Endothelial cell (in vitro differentiated cells): ENCODE measurements around the gene NKAPD1. TPM values are rescaled to one million over a fixed set of nuclear protein-coding genes. Genes with fewer than 3 reads are reported as not detected.
A peak's percentile ranks its signal among the peaks of the same experiment; 100 is the strongest.

Source experiments
- DNase-seq: peaks from one replicate; pipeline ENCODE4 v3.0.0; 2021; ENCODE audit warnings: low spot score
- H3K27ac Mint-ChIP-seq: one replicate; pipeline ENCODE4 v1.8.0; 2021; ENCODE audit warnings: mixed read lengths, inconsistent platforms; ENCODE audit not compliant: unreplicated experiment
- H3K27me3 Mint-ChIP-seq: one replicate; pipeline ENCODE4 v1.8.0; 2021; ENCODE audit warnings: mild to moderate bottlenecking, moderate library complexity, mixed read lengths, inconsistent platforms; ENCODE audit not compliant: unreplicated experiment
- H3K36me3 Mint-ChIP-seq: one replicate; pipeline ENCODE4 v1.8.0; 2021; ENCODE audit warnings: mild to moderate bottlenecking, low read depth, mixed read lengths, inconsistent platforms; ENCODE audit not compliant: unreplicated experiment
- H3K4me1 Mint-ChIP-seq: one replicate; pipeline ENCODE4 v1.8.0; 2021; ENCODE audit warnings: mild to moderate bottlenecking, mixed read lengths, inconsistent platforms; ENCODE audit not compliant: unreplicated experiment
- H3K4me3 Mint-ChIP-seq: one replicate; pipeline ENCODE4 v1.8.0; 2021; ENCODE audit warnings: mild to moderate bottlenecking, mixed read lengths, inconsistent platforms; ENCODE audit not compliant: unreplicated experiment
- H3K9me3 Mint-ChIP-seq: one replicate; pipeline ENCODE4 v1.8.0; 2021; ENCODE audit warnings: mixed read lengths, inconsistent platforms; ENCODE audit not compliant: unreplicated experiment
- CTCF ChIP-seq: fragments of 200-600 bp; sonication (generic); IDR thresholded peaks from one replicate; pipeline ENCODE4 v1.5.0; 2021; ENCODE audit warnings: antibody characterized with exemption; ENCODE audit not compliant: unreplicated experiment
- total RNA-seq: library from RNA; stranded (reverse); fragmentation: NEBNext Ultra II Directional; extraction: Animal tissue kit (Norgen Biotek cat#: 25700); gene quantifications from one replicate; pipeline ENCODE4 v1.2.1, GENCODE V29; 2021; ENCODE audit not compliant: unreplicated experiment

NKAPD1 gene
- total RNA-seq, 1 donor from 2014 or later = 21.8 TPM

GRCh38 chr11:112113539-112114457 lies 39.7 kb downstream of the NKAPD1 start:
- H3K27me3 Mint-ChIP-seq = no peaks in the 10 kb centered on the region
- no peaks in the 10 kb centered on the region for H3K9me3 Mint-ChIP-seq
- H3K4me1 Mint-ChIP-seq = peaks cover 5% of the 10 kb centered on the region
- no peak for DNase-seq
- TF ChIP-seq CTCF = peak; percentile 73
- no peak overlapping the region for H3K4me3 Mint-ChIP-seq
- no peak overlapping the region for H3K27ac Mint-ChIP-seq
- H3K36me3 Mint-ChIP-seq = no peaks in the 10 kb centered on the region

GRCh38 chr11:112114460-112114859 lies 40.4 kb downstream of the NKAPD1 start:
- DNase-seq = no peak
- Mint-ChIP-seq H3K36me3 (no peaks in the 10 kb centered on the region), H3K4me3 (no peak overlapping the region), H3K27ac (no peak overlapping the region), H3K9me3 (no peaks in the 10 kb centered on the region), H3K27me3 (no peaks in the 10 kb centered on the region), H3K4me1 (peaks cover 5% of the 10 kb centered on the region)
- no peak for TF ChIP-seq CTCF

GRCh38 chr11:112115386-112115785 lies 41.3 kb downstream of the NKAPD1 start:
- Mint-ChIP-seq H3K4me1 (peaks cover 5% of the 10 kb centered on the region), H3K36me3 (no peaks in the 10 kb centered on the region)

GRCh38 chr11:112118176-112118575 lies 44.1 kb downstream of the NKAPD1 start:
- no peak for DNase-seq
- Mint-ChIP-seq H3K36me3 (no peaks in the 10 kb centered on the region), H3K27ac (no peak overlapping the region), H3K27me3 (no peaks in the 10 kb centered on the region), H3K9me3 (no peaks in the 10 kb centered on the region), H3K4me1 (peaks cover 5% of the 10 kb centered on the region), H3K4me3 (no peak overlapping the region)
- no peak for TF ChIP-seq CTCF

More at GRCh38 chr11:112115386-112115785, 41.3 kb downstream of the NKAPD1 start:
- no peak for DNase-seq
- Mint-ChIP-seq H3K9me3 (no peaks in the 10 kb centered on the region), H3K4me3 (no peak overlapping the region), H3K27ac (no peak overlapping the region), H3K27me3 (no peaks in the 10 kb centered on the region)
- no peak for TF ChIP-seq CTCF

- no peak for DNase-seq
- Mint-ChIP-seq H3K9me3 (no peaks in the 10 kb centered on the region), H3K4me1 (no peaks in the 10 kb centered on the region), H3K36me3 (no peaks in the 10 kb centered on the region), H3K27ac (no peak overlapping the region), H3K27me3 (no peaks in the 10 kb centered on the region), H3K4me3 (no peak overlapping the region)
- TF ChIP-seq CTCF = no peak
These were observed 48.0 kb downstream of the NKAPD1 start for GRCh38 chr11:112121981-112122615.
